Measurements from ENCODE around the gene DUSP22. TPM values are rescaled to one million over a fixed set of nuclear protein-coding genes. Genes with fewer than 3 reads are reported as not detected.

The DUSP22 gene
- total RNA-seq, 1 donor from 2014 or later = 34.9 TPM

DNA sequence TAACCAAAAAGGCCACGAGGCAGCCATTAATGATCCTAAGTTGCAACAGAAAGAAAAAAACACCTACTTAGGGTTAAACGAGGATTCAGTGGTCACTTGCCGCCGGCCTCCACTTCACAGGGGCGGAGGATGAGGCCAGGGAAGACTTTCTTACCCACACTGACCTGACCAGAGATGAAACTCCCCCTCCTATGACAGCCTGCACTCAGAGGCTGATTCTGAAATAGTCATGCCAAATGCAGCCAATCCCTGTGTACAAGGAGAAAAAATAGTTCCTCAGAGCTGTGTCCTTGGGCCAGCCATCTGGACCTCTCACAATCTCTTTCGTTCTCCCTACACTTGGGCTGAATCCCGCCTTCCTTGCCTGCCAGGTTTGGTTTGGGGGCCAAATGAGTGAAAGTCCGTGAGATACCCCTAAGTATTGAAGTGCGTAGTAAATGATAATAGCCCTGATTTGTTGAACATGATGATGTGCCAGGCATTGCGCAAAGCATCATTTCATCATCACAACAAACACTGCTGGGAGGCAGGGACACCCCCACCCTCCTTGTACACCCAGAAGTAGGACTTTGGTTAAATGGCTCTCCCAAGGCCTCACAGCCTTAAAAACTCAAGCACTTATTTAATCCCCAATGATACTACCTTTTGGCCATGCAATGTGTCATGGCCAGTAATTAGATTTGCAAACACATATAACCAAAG lies 96.1 kb downstream of the DUSP22 start:
- Histone ChIP-seq H3K4me2 (ENCODE audit: low read length) (no peak overlapping the region), H3K79me2 (ENCODE audit: insufficient read depth, low read length) (no peaks in the 10 kb centered on the region), H2AFZ (ENCODE audit: low read depth, low read length) (no peak overlapping the region), H3K36me3 (ENCODE audit: insufficient read depth, low read length) (no peaks in the 10 kb centered on the region), H3K9ac (ENCODE audit: low read length) (no peak overlapping the region), H3K4me1 (ENCODE audit: insufficient read depth, low read length) (no peaks in the 10 kb centered on the region), H4K20me1 (ENCODE audit: insufficient read depth, low read length) (no peaks in the 10 kb centered on the region), H3K27ac (ENCODE audit: low read depth, low read length) (no peak overlapping the region), H3K9me3 (ENCODE audit: insufficient read depth, low read depth, low read length) (no peaks in the 10 kb centered on the region), H3K27me3 (ENCODE audit: insufficient read depth, low read length) (peaks cover 50% of the 10 kb centered on the region), H3K4me3 (ENCODE audit: insufficient read depth, low read depth, low read length) (no peak overlapping the region)
- peaks cover 85% of the 10 kb centered on the region for H3K27me3 Mint-ChIP-seq (ENCODE audit: low read depth, unreplicated experiment)
- H3K4me3 Mint-ChIP-seq (ENCODE audit: unreplicated experiment) = no peak overlapping the region
- TF ChIP-seq, protein P1, sequence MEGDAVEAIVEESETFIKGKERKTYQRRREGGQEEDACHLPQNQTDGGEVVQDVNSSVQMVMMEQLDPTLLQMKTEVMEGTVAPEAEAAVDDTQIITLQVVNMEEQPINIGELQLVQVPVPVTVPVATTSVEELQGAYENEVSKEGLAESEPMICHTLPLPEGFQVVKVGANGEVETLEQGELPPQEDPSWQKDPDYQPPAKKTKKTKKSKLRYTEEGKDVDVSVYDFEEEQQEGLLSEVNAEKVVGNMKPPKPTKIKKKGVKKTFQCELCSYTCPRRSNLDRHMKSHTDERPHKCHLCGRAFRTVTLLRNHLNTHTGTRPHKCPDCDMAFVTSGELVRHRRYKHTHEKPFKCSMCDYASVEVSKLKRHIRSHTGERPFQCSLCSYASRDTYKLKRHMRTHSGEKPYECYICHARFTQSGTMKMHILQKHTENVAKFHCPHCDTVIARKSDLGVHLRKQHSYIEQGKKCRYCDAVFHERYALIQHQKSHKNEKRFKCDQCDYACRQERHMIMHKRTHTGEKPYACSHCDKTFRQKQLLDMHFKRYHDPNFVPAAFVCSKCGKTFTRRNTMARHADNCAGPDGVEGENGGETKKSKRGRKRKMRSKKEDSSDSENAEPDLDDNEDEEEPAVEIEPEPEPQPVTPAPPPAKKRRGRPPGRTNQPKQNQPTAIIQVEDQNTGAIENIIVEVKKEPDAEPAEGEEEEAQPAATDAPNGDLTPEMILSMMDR (IDR thresholded peaks at IDR 0.05; ENCODE audit: insufficient read depth, low read depth, low read length) = no peak
- TF ChIP-seq EZH2 (IDR thresholded peaks at IDR 0.05; ENCODE audit: insufficient read depth, low read length) = no peak
- DNase-seq (ENCODE audit: low read depth) (no peak), FAIRE-seq (no peak)
- H3K9me3 Mint-ChIP-seq (ENCODE audit: unreplicated experiment) = peaks cover 5% of the 10 kb centered on the region
- H3K27ac Mint-ChIP-seq (ENCODE audit: unreplicated experiment) = no peak overlapping the region
- H3K36me3 Mint-ChIP-seq (ENCODE audit: low read depth, unreplicated experiment) = no peaks in the 10 kb centered on the region
- H3K4me1 Mint-ChIP-seq (ENCODE audit: low read depth, unreplicated experiment) = peaks cover 6% of the 10 kb centered on the region

GRCh38 chr6:389143-389542 lies 96.9 kb downstream of the DUSP22 start:
- Mint-ChIP-seq H3K27ac (ENCODE audit: unreplicated experiment) (no peak overlapping the region), H3K9me3 (ENCODE audit: unreplicated experiment) (no peaks in the 10 kb centered on the region), H3K27me3 (ENCODE audit: low read depth, unreplicated experiment) (peaks cover 84% of the 10 kb centered on the region), H3K4me1 (ENCODE audit: low read depth, unreplicated experiment) (no peaks in the 10 kb centered on the region), H3K4me3 (ENCODE audit: unreplicated experiment) (no peak overlapping the region), H3K36me3 (ENCODE audit: low read depth, unreplicated experiment) (no peaks in the 10 kb centered on the region)
- H2AFZ ChIP-seq (ENCODE audit: low read depth, low read length) = no peak overlapping the region
- no peak for FAIRE-seq
- no peaks in the 10 kb centered on the region for H4K20me1 ChIP-seq (ENCODE audit: insufficient read depth, low read length)
- no peak overlapping the region for H3K27ac ChIP-seq (ENCODE audit: low read depth, low read length)
- H3K4me1 ChIP-seq (ENCODE audit: insufficient read depth, low read length) = no peaks in the 10 kb centered on the region
- H3K9me3 ChIP-seq (ENCODE audit: insufficient read depth, low read depth, low read length) = no peaks in the 10 kb centered on the region
- no peak overlapping the region for H3K4me3 ChIP-seq (ENCODE audit: insufficient read depth, low read depth, low read length)
- DNase-seq (ENCODE audit: low read depth) = no peak
- H3K79me2 ChIP-seq (ENCODE audit: insufficient read depth, low read length) = no peaks in the 10 kb centered on the region
- H3K27me3 ChIP-seq (ENCODE audit: insufficient read depth, low read length) = peaks cover 57% of the 10 kb centered on the region
- H3K36me3 ChIP-seq (ENCODE audit: insufficient read depth, low read length) = no peaks in the 10 kb centered on the region
- H3K4me2 ChIP-seq (ENCODE audit: low read length) = no peak overlapping the region
- TF ChIP-seq EZH2 (IDR thresholded peaks at IDR 0.05; ENCODE audit: insufficient read depth, low read length) = no peak
- TF ChIP-seq, protein P1 (IDR thresholded peaks at IDR 0.05; ENCODE audit: insufficient read depth, low read depth, low read length) = no peak
- no peak overlapping the region for H3K9ac ChIP-seq (ENCODE audit: low read length)

DNA sequence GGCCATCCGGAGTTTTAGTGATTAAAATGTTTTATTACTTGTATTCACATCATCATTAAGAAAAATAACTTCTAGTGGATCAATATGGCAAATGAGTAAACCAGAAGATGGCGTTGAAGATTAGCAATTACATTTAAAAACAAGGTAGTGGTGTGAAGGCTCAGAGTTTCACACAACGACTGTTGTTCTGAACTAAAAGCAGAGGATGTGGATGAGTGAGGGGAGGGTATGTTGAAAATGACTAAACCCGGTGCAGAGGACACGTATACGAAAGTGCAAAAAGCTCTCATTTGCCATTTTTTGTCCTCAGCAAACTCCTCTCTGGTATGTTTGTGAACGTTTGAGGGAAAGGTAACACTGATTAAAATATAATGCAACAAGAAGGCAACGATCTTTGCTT lies 97.3 kb downstream of the DUSP22 start:
- Mint-ChIP-seq H3K9me3 (ENCODE audit: unreplicated experiment) (no peaks in the 10 kb centered on the region), H3K4me3 (ENCODE audit: unreplicated experiment) (no peak overlapping the region), H3K36me3 (ENCODE audit: low read depth, unreplicated experiment) (no peaks in the 10 kb centered on the region), H3K27ac (ENCODE audit: unreplicated experiment) (no peak overlapping the region), H3K27me3 (ENCODE audit: low read depth, unreplicated experiment) (peaks cover 84% of the 10 kb centered on the region), H3K4me1 (ENCODE audit: low read depth, unreplicated experiment) (no peaks in the 10 kb centered on the region)
- no peak overlapping the region for H3K4me3 ChIP-seq (ENCODE audit: insufficient read depth, low read depth, low read length)
- TF ChIP-seq, protein P1 (IDR thresholded peaks at IDR 0.05; ENCODE audit: insufficient read depth, low read depth, low read length) = no peak
- no peak for TF ChIP-seq EZH2 (IDR thresholded peaks at IDR 0.05; ENCODE audit: insufficient read depth, low read length)
- FAIRE-seq = no peak
- H3K4me1 ChIP-seq (ENCODE audit: insufficient read depth, low read length) = no peaks in the 10 kb centered on the region
- DNase-seq (ENCODE audit: low read depth) = no peak
- no peaks in the 10 kb centered on the region for H4K20me1 ChIP-seq (ENCODE audit: insufficient read depth, low read length)
- no peak overlapping the region for H3K27ac ChIP-seq (ENCODE audit: low read depth, low read length)
- no peak overlapping the region for H3K9ac ChIP-seq (ENCODE audit: low read length)
- H3K27me3 ChIP-seq (ENCODE audit: insufficient read depth, low read length) = peaks cover 62% of the 10 kb centered on the region
- no peaks in the 10 kb centered on the region for H3K79me2 ChIP-seq (ENCODE audit: insufficient read depth, low read length)
- no peaks in the 10 kb centered on the region for H3K9me3 ChIP-seq (ENCODE audit: insufficient read depth, low read depth, low read length)
- H3K4me2 ChIP-seq (ENCODE audit: low read length) = no peak overlapping the region
- H3K36me3 ChIP-seq (ENCODE audit: insufficient read depth, low read length) = no peaks in the 10 kb centered on the region
- H2AFZ ChIP-seq (ENCODE audit: low read depth, low read length) = no peak overlapping the region
